DMS114 treated with DMSO at 0.1 percent for 48 hours (cell line): ENCODE results near the gene PPM1M.

Experiments used
- DNase-seq: peaks from one replicate; lab custom pipeline; 2025; ENCODE audit not compliant: unreplicated experiment; lab: John Stamatoyannopoulos, UW

The PPM1M gene

DNA sequence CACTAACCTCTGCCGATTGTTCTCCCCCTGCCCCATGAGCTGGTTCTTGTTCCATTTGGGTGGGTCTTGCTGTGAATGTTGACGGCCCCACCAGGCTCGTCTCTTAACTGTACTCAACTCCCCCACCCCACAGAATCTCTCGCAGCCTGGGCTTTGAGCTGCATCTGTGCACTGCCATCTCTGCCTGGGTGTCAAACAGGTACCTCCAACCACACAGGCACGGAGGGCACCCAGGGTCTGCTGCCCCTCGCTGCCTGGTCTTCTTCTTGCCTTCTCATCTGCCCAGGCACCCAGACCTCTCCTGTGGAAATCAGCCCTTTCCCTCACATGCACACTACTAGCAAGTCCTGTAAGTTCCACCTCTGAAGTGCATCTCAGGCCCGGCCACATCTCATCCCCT, 30.2 kb upstream of the PPM1M start:
- DNase-seq, result no peak

DNA sequence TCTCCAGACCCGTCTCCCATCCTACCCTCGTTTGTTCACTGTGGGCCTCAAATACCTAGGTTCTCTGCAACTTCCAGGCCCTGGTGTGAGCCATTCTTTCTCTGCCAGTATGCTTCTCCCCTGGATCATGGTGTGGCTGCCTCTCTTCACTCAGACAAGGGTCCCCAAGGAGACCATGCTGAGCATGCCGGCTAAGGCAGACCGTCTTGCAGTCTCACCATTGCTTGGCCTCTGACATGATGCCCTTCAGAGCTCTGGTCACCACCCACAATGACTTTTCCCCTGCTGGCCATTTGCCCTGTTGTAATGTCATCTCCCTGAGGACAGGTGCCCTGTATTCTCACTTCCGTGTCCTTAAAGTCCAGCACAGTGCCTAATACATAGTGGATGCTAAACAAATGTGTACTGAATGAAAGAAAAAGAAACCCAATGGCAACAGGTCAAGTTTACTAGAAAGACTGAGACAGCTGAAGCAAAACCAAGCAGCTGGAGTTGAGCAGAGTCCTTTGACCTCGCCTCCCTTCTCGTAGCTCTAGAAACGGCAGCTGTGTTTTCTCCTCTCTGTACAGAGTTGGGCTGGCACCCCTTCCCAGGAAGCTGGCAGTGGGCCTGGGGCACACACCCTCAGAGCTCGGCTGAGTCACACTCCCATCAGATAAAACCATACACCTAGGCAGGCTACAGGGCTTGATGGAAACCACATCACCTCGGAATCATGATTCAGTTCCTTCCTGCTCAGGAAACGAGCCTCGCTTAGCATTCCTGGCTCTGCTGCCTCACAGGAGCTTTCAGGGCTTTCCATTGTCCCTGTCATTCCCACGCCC, 28.8 kb upstream of the PPM1M start:
- no peak for DNase-seq

DNA sequence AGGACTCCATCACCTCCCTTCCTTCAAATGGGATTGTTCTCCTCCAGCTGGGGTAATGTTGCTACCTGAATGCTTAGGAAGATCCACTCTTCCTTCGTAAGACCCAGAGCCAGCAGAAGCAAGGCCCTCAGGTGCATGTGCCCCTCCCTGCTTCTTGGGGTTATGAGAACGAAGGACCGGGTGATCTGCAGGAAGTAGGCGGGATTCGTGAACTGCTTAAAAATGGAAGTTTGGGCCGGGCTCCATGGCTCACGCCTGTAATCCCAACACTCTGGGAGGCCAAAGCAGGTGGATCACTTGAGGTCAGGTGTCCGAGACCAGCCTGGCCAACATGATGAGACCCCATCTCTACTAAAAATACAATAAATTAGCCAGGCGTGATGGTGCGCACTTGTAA, 28.2 kb upstream of the PPM1M start:
- DNase-seq, result no peak

DNA sequence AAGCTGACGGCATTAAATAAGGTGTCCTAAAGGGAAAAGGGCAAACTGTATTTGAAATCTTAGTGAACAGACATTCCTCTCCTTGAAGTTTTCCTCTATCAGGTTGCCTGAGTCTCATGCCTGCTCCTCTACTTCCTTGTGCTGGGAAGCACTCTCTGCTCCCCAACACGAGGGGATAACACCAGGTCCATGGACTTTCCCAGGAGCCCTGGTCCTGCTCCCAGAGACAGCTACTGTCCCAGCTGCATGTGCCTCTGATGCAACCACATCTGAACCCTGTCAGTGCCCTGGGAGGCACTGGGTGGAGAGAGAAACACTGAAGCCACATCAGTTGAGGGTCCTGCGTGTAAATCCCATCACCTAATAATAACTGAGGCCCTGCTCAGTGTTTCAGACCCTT, 27.5 kb upstream of the PPM1M start:
- DNase-seq, result no peak

DNA sequence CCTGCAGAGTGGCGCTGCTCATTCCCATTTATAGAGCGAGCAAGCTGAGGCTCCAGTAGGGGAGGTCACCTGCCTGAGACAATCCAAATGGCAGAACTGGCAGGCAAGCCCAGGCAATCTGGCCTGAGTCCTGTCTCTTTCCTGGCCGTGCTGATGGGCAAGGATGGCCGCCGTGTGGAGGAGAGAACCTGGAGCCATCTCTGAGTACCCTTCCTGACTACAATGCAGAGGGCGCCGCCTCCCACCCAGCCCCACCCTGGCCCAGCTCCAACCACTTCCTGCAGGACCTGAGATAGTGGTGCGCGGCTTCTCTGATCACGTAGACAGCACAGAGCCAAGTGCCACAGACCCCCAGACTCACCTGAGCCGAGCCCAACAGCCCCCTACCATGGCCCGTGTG, 27.1 kb upstream of the PPM1M start:
- DNase-seq, result no peak

DNA sequence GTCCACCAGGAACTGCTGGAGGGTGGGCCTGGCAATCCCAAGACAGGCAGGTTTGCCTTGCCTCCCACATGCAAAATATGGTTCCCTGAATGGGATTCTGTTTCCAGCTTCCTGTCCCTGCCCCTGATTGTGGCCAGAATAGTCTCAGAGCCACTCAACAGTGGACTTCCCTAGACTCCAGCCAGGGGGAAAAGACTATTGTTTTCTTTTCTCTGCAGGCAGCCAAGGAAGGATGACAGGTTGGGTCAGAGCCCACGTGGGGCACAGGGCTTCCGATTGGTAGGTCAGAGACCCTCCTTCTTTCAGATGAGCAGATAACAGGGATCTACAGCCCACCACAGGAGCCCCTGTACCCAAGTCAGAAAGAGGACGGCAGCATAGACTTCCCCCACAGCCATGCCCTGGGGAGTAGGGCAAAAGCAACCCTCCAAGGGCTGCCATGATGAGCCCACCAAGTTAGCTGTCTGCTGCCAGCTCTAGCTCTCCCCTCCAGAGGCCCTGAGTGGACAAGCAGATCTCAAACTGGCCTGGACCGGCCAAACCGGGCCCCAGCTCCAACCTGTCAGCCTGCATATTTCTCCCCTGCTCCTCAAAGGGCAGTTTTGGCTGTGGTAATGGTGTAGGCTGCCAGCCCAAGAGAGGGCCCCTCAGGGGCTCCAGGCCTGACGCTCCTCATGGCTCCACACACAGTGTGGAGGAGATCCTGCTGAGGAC, 26.5 kb upstream of the PPM1M start:
- no peak for DNase-seq

DNA sequence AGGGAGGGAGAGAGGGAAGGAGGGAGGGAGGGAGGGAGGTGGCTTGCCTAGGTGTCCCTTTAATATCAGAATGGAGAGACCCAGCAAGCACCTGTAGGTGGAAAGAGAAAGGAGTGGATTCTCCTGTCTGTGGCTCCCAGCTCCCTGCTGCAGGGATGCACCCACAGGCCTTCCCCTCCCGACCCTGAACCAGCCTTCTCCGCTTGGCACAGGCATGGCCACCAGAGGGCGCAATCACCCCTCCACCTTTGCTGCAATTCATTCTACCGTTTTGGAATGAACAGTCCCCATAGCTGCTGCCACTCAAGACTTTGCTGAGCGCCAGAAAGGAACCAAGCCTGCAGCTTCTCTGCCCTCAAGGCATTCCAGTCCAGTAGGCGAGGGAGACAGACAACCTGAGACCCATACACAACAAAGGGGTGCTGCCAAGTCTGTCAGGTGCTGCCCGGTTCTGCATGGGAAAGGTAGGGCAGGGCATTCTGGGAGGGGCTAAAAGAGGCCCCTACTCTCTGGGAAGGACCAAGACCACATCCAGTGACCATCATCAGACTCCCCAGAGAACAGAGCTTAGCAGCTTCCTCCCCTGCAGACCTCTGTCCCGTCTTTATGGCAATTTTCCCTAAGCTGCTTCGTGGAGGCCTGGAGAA, 25.1 kb upstream of the PPM1M start:
- DNase-seq, result peak; percentile 36

DNA sequence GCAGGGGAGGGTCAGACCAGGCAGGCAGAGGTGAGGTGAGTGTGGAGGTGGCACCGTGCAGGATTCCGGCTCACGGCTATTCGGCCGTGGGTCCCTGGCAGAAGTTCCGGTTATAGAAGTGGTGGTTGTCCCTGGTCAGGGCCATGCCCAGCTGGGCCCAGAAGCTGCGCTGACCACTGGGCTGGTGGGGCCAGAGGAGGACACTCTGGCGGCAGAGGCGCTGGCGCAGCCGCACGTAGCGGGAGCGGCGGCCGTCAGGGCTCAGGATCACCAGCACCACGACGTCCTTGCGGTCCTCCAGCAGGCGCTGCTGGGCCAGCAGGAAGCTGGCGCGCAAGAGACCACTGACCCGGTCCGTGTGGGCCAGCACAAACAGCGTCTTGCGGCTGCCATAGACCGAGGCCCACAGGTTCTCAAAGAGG, 24.4 kb upstream of the PPM1M start:
- DNase-seq, result no peak

DNA sequence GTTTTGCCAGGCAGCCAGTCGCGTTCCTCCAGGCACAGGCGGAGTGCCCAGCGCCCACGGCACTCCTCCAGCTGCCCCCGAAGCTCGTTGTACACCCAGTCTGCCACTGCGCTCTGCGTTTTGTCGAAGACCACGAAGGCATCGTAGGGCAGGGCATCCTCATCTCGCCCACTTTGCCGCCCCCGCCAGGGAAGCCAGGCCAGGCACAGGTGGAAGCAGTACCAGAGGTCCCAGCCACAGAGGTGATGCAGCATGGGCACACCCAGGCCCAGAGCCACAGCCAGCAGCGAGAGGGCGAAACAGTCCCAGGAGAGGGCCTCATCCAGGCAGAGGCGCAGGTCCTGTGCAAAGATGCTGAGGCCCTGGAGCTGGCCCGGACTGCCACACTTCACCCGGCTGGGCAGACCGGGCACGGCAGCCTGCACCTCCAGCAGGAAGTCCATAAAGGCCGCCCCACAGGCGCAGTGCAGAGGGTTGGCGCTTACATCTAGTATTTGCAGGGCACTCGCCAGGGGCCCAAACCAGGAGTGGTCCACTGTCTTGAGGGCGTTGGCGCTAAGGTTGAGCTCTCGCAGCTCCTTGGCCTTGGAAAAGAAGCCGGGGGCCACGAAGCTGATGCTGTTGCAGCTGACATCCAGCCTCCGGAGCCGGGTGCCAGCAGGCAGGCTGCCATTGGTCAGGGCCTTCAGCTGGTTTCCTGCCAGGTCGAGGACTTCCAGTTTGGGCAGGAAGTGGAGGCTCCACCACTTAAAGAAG, 23.8 kb upstream of the PPM1M start:
- DNase-seq, result no peak

DNA sequence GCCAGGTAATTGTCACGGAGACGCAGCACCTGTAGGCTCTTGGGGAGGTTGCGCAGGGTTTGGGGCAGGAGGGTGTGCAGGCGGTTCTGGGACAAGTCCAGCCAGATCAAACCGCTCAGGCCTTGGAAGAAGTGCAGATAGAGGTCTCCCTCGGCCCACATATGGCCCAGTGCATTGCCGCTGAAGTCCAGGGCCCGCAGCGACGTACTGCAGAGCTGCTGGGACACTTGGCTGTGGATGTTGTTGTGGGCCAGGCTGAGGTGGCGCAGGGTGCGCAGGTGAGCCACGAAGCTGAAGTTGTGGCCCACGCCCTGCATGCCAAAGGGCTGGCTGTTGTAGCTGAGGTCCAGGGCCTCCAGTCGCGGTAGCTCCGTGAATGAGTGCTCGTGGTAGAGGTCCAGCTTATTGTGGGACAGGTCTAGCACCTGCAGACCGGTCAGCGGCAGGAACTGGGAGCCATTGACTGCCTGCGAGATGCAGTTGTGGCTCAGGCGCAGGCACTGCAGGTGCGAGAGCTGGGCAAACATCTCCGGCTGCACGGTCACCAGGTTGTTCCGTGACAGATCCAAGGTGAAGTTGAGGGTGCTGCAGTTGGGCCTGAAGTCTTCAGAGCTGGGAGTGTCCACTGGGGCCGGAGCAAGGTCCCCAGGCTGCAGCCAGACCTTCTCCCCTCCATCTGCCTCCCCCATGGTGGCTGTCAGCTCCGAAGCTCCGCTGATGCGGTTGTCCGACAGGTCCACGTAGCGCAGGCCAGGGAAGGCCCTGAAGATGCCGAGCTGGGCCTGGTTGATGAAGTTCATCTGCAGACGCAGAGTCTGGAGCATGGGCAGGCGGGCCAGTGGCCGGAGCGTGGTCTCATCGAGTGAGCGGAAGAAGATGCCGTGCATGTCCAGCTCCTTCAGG, 23.0 kb upstream of the PPM1M start:
- no peak for DNase-seq

DNA sequence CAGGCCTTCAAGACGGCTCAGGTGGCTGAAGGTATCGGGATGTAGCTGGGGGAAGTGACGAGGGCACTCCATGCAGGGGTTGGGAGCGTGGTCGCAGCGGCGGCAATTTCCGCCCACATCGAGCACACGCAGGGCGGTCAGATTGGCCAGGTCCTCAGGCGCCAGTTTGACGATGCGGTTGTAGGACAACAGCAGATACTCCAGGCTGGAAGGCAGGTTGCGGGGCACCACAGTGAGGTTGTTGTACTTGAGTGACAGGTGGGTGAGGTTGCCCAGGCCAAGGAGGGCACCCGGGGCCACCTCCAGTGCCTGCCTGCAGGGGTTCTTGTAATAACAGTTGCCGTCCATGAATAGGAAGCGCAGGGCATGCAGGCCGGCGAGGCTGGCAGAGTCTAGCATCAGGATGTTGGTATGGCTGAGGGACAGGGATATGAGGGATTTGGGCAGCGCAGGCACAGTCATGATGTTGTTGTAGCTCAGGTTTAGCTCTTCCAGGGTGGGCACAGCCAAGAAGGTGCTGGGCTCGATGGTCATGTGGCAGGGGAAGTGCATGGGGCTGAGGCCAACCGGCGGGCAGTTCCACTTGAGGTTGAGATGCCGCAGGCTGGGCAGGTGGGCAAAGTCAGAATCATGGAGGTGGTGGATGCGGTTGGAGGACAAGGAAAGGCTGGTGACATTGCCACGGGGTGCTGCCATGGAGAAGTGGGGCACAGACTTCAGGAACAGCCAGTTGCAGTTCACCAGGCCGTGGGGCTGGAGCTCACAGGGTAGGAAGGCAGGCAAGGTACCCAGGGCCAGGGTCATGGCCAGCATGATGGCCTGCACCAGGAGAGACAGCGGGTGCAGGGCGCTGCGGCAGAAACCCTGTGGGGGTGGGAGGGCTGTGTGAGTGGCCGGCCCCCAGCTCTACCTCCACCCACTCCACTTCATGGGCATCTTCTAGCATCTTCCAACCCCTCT, 21.8 kb upstream of the PPM1M start:
- DNase-seq, result no peak

DNA sequence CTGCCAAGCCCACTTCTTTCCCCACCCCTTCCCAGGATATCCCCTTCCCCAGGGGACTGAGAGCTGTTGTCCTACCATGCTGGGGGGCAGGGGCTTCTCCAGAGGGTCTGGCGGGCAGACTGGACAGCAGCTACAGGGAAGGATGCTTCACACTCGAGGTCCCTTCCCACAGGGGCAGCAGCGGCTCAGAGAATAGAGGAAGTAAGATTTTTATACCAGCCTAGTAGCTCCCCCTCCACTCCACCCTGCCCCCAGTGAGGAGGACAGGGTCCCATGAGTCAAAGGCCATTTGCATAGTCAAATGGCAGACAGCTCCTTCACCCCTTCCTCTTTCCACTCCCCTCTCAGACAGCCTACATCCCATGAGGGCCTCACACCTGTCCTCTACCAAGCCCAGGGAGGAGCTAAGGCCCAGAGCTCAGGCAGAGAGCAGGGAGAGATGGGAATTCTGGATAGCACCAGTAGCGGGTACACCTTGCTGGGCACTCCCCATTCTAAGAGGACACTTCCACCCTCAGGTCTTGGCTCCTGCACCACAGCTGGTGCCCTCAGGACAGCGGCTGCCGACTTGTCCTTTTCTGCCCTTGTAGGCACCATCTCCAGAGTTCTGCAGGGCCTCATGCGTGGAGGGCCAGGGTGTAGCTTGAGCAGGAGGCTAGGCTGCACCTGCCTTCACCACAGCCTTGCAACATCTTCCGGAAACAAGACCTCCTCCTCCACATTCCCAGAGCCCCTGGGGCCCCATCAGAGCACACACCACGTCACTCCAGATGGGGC, 19.9 kb upstream of the PPM1M start, which contains the start of gene TLR9:
TLR9 (minus strand) TSS at position 194 of the 777 bp plus-strand sequence; CDS start at position 78, 116 bp downstream.
- no peak for DNase-seq

DNA sequence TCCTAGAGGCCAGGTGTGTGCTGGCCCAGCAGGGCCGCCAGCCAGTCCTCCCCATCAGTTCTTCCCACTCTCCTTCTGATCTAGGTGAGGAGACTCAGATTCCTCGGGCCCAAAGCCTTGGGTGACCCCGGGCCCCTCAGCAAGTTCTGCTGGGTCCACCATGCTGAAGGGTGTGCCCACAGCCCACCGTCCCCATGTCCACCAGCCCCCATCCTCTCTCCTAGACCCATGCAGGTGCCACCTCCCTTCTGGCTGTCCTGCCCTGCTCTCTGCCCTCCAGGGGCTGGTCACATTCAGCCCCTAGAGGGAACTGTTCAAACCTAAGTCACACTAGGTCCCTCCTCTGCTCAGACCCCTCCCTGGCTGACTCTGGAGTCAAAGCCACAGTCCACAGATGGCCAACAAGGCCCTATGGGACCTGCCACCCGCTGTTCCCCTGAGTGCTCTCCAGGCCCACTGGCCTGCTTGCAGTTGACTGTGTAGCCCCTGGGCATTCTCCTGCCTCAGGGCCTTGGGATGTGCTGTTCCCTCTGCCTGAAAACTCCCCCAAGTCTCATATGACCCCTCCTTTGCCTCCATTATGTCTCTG, 19.2 kb upstream of the PPM1M start:
- DNase-seq, result no peak

DNA sequence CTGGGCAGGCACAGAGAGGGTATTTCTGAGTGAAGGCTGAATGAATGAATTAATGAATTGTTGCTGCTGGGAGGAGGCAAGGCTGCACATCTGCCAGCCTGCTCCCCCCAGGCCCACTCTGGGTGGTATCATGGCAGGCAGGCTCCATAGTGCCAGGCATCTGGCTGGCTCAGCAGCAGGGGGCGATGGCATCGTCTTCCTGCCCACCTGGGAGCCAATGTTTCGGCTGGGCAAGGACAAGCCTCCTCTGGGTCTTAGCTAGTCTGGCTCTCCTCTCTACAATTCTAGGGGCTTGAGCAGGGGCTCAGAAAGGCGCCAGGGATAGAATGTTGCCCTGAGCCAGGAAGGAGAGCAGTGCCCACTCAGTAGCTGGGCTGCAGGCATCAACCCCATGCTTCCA, 18.4 kb upstream of the PPM1M start:
- no peak for DNase-seq

DNA sequence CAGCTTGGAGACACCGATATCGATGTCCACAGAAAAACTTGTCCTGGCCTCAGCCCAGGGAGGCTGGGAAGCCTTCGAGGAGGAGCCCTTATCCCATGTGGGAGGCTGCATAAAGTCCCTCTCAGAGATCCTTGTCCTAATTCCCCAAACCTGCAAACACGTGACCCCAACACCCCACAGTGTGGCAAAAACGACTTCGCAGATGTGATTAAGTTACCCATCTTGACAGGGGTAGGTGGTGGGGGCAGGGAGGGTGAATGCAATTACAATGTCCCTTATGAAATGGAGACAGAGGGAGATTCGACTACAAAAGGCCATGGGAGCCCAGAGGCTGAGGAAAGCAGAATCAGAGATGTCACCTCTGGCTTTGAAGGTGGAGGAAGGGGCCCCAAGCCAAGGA, 17.8 kb upstream of the PPM1M start:
- no peak for DNase-seq

DNA sequence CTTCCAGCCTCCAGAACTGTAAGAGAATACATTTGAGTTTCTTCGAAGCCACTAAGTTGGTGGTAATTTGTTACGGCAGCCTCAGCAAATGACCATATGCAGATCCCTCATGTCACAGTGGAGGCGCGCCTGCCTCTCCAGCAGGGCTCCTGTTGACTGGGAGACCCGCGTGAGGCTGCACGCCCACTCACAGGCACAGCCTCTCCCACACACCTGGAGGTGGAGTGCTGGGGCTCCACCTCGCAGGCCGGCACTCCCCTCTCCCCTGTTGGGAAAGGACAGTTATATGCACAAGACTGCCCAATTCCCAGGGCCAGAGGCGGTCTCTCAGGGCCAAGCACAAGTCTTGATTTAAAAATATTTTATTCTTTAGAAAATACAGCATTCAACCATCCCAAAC, 17.3 kb upstream of the PPM1M start:
- DNase-seq, result no peak

DNA sequence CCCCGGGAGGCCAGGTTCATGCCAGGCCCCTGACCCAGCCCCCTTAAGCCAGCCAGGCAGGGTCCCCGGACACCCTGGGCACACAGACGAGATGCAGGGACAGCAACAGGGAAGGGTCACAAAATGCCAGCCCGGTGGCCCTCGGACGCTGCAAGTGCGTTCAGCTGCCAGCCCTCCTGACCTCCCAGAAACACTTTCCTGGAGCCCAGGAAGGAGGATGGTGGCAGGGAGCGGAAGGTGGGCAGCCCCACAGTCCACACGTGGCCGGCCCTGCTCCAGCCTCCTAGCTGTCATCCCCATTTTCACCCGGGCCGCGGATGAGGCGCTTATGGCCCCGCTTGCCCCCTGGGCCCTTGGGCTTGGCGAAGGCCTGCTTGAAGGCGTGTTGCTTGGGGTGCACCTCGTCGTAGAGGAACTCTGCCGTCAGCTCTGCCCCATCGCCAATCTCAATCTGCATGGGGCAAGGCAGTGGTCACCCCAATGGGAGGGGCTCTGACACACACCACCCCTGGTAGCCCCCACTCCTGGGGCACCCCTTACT, 16.7 kb upstream of the PPM1M start:
- DNase-seq, result no peak

DNA sequence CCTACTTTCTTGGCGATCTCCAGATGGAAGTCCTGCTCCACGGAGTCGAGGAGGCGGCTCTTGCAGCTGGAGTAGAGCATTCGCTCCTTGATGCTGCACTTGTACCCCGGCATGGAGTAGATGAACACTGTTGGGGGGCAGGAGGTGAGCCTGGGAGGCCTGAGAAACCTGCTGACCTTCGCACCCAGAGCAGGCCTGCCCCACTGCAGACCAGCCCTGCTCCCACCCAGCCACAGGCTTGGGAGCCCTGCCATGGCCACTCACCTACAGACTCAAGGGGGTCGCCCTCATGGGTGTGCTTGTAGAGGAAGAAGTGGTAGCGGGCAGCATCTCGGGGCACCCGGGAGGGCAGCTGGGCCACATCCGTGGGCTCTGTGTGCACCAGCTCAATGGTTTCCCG, 15.9 kb upstream of the PPM1M start:
- no peak for DNase-seq
